Panc1 (cell line): ENCODE results near the gene CAMKMT. TPM values are rescaled to one million over a fixed set of nuclear protein-coding genes. Genes with fewer than 3 reads are reported as not detected.

Experiments
- ATAC-seq: fragments of 200-7000 bp; cut with Tn5 transposase; 2 replicates; pipeline ENCODE4 v1.9.1; 2020; ENCODE audit warnings: mild to moderate bottlenecking, moderate library complexity
- BruUV-seq: library from RNA; stranded (reverse); fragments of 400-500 nt; replicated peaks from 2 replicates; lab custom pipeline; 2021; lab: Mats Ljungman, UMichigan
- CTCF ChIA-PET: fragments of 300-600 bp; sonication (Branson Sonifier 250); formaldehyde crosslinking; loops from one replicate; lab custom pipeline; 2022; ENCODE audit warnings: antibody characterized with exemption; lab: Charles Lee
- POLR2A ChIA-PET: fragments of 300-600 bp; sonication (Branson Sonifier 250); formaldehyde crosslinking; loops from one replicate; lab custom pipeline; 2022; ENCODE audit warnings: antibody characterized with exemption; lab: Charles Lee
- DNase-seq: peaks from one replicate; pipeline ENCODE4 v3.0.0-alpha.2; 2010; ENCODE audit warnings: low read depth, low spot score
- H3K27ac ChIP-seq: 2 replicates; pipeline ENCODE4 v1.5.1; 2011; ENCODE audit warnings: mild to moderate bottlenecking, low read length, inconsistent platforms
- H3K27me3 ChIP-seq: fragments of 200-500 bp; sonication (Bioruptor generic); 2 replicates; pipeline ENCODE4 v1.6.0; 2014; ENCODE audit warnings: low read length, inconsistent platforms; ENCODE audit not compliant: control insufficient read depth, insufficient read depth
- H3K36me3 ChIP-seq: fragments of 200-500 bp; sonication (Bioruptor generic); 2 replicates; pipeline ENCODE4 v1.5.1; 2014; ENCODE audit warnings: inconsistent platforms, mild to moderate bottlenecking, low read length, moderate library complexity; ENCODE audit not compliant: control insufficient read depth, insufficient read depth
- H3K4me1 ChIP-seq: 2 replicates; pipeline ENCODE4 v1.5.1; 2011; ENCODE audit warnings: inconsistent platforms, mild to moderate bottlenecking, low read length, moderate library complexity; ENCODE audit not compliant: control insufficient read depth, insufficient read depth
- H3K4me3 ChIP-seq, 2 experiments: 2 replicates each; pipeline ENCODE4 v1.5.1; 2011 to 2012; ENCODE audit warnings: low read depth in 2 of 2, low read length in 2 of 2, mild to moderate bottlenecking in 2 of 2, inconsistent platforms in 1 of 2, moderate library complexity in 1 of 2
- H3K9me3 ChIP-seq: fragments of 200-500 bp; sonication (Bioruptor generic); 2 replicates; pipeline ENCODE4 v1.5.1; 2014; ENCODE audit warnings: low read depth, mild to moderate bottlenecking, inconsistent platforms, low read length, moderate library complexity; ENCODE audit not compliant: control insufficient read depth, insufficient read depth
- POLR2AphosphoS5 ChIP-seq: IDR thresholded peaks from 2 replicates; pipeline ENCODE4 v1.6.1; 2012; ENCODE audit warnings: mild to moderate bottlenecking, low read depth, low read length, moderate library complexity
- SIN3A ChIP-seq: IDR thresholded peaks from 2 replicates; pipeline ENCODE4 v1.6.1; 2012; ENCODE audit warnings: low read depth, mild to moderate bottlenecking, low read length, moderate library complexity, borderline replicate concordance; ENCODE audit not compliant: insufficient read depth
- TCF7L2 ChIP-seq: IDR thresholded peaks from 2 replicates; pipeline ENCODE4 v1.6.1; 2011; ENCODE audit warnings: mild to moderate bottlenecking, low read depth, low read length, inconsistent platforms
- in situ Hi-C: cut with HindIII; loops from 2 replicates; pipeline ENCODE4 v1.10.0; 2016; ENCODE audit warnings: low sequenced_read_pairs, low pct_unique_long_range_greater_than_20kb
- intact Hi-C: fragments of 100-400 bp; cut with micrococcal nuclease; formaldehyde crosslinking; loops from one replicate; pipeline ENCODE4 v1.10.0; 2022; ENCODE audit not compliant: unreplicated experiment
- total RNA-seq: library from RNA; stranded (reverse); gene quantifications from one replicate; pipeline ENCODE4 v1.2.1, GENCODE V29; 2021; ENCODE audit not compliant: unreplicated experiment
- TF ChIP-seq, protein P1 (sequence below): fragments of 450-650 bp; IDR thresholded peaks from 2 replicates; pipeline ENCODE4 v1.5.1; 2017; ENCODE audit warnings: mild to moderate bottlenecking
- TF ChIP-seq, protein P2 (sequence below), 2 experiments: IDR thresholded peaks; 2 replicates each; pipeline ENCODE4 v1.6.1; 2011 to 2012; ENCODE audit warnings: low read depth in 2 of 2, control low read depth in 1 of 2, low read length in 1 of 2, mild to moderate bottlenecking in 1 of 2, moderate library complexity in 1 of 2; ENCODE audit not compliant: insufficient read depth in 1 of 2

The CAMKMT gene
- total RNA-seq, 1 experiment from 2014 or later, result 12.6 TPM

DNA sequence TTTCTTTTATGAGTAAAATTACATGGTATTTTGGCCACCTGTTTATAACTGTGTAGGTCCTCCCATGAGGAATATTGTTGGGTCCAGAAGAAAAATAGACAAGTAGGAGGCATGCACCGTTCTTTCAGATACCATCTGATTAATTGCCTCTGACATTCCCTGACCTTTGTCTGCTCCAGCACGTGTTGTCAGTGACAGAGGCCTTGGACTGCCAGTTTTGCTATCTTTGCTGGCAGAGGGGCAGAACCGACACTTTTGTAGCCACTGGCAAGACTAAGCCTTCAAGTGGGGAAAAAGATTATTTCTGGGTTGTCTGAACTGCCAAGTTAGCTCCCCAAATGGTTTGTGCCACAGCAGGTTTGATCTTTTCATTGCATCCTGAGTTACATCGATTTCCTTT is 276.9 kb downstream of the CAMKMT start:
- intact Hi-C loops (no loop called here), in situ Hi-C loops (no loop called here)
- BruUV-seq, result no TSS peak
- CTCF ChIA-PET, result no interaction called here
- no peaks in the 10 kb centered on the region for H3K27me3 ChIP-seq
- ATAC-seq (no peak), DNase-seq (no peak)
- H3K4me1 ChIP-seq, result no peaks in the 10 kb centered on the region
- POLR2A ChIA-PET, result interaction anchor here (0.6 kb wide), 1 partner anchor 781 kb away, joined by 4 read pairs; no protein-coding TSS in a partner anchor
- no peak overlapping the region for H3K27ac ChIP-seq
- H3K9me3 ChIP-seq, result 0 out of 2 replicates have a peak, but pooled peaks cover 2% of the 10 kb centered on the region
- no peaks in the 10 kb centered on the region for H3K36me3 ChIP-seq
- TF ChIP-seq, protein P1, sequence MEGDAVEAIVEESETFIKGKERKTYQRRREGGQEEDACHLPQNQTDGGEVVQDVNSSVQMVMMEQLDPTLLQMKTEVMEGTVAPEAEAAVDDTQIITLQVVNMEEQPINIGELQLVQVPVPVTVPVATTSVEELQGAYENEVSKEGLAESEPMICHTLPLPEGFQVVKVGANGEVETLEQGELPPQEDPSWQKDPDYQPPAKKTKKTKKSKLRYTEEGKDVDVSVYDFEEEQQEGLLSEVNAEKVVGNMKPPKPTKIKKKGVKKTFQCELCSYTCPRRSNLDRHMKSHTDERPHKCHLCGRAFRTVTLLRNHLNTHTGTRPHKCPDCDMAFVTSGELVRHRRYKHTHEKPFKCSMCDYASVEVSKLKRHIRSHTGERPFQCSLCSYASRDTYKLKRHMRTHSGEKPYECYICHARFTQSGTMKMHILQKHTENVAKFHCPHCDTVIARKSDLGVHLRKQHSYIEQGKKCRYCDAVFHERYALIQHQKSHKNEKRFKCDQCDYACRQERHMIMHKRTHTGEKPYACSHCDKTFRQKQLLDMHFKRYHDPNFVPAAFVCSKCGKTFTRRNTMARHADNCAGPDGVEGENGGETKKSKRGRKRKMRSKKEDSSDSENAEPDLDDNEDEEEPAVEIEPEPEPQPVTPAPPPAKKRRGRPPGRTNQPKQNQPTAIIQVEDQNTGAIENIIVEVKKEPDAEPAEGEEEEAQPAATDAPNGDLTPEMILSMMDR, result no peak
- TF ChIP-seq, protein P2, sequence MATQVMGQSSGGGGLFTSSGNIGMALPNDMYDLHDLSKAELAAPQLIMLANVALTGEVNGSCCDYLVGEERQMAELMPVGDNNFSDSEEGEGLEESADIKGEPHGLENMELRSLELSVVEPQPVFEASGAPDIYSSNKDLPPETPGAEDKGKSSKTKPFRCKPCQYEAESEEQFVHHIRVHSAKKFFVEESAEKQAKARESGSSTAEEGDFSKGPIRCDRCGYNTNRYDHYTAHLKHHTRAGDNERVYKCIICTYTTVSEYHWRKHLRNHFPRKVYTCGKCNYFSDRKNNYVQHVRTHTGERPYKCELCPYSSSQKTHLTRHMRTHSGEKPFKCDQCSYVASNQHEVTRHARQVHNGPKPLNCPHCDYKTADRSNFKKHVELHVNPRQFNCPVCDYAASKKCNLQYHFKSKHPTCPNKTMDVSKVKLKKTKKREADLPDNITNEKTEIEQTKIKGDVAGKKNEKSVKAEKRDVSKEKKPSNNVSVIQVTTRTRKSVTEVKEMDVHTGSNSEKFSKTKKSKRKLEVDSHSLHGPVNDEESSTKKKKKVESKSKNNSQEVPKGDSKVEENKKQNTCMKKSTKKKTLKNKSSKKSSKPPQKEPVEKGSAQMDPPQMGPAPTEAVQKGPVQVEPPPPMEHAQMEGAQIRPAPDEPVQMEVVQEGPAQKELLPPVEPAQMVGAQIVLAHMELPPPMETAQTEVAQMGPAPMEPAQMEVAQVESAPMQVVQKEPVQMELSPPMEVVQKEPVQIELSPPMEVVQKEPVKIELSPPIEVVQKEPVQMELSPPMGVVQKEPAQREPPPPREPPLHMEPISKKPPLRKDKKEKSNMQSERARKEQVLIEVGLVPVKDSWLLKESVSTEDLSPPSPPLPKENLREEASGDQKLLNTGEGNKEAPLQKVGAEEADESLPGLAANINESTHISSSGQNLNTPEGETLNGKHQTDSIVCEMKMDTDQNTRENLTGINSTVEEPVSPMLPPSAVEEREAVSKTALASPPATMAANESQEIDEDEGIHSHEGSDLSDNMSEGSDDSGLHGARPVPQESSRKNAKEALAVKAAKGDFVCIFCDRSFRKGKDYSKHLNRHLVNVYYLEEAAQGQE (IDR thresholded peaks at IDR 0.05; ENCODE audit: insufficient read depth in 1 of 2, low read depth in 2 of 2, low read length in 1 of 2), result no peak
- TF ChIP-seq SIN3A, result no peak
- TF ChIP-seq POLR2AphosphoS5, result no peak
- no peak for TF ChIP-seq TCF7L2
- no peak overlapping the region for H3K4me3 ChIP-seq

DNA sequence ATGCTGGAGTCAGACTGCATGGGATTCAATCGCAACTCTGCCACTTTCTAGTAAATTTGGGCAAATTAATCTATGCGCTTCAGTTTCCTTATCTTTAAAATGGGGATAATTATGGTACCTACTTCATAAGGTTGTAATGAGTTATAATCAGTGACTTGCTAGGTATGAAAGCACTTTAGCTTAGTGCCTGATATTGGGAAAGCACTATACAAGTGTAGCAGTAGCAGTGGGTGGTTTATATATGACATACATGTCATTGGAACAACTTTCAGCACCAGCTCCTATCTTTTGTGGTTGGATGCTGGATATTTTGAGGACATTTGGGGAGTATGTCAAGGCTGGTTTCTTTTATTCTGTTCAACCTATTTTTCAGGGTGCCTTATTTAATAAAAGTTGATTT is 277.7 kb downstream of the CAMKMT start:
- in situ Hi-C loops, result no loop called here
- ATAC-seq, result no peak
- BruUV-seq, result no TSS peak

More for the DNA sequence above, 277.7 kb downstream of the CAMKMT start:
- no peak overlapping the region for H3K27ac ChIP-seq
- DNase-seq, result no peak
- no peak overlapping the region for H3K4me3 ChIP-seq
- no peaks in the 10 kb centered on the region for H3K9me3 ChIP-seq
- POLR2A ChIA-PET, result no interaction called here
- H3K27me3 ChIP-seq, result no peaks in the 10 kb centered on the region
- TF ChIP-seq SIN3A (no peak), POLR2AphosphoS5 (no peak), TCF7L2 (no peak)
- TF ChIP-seq, protein P1, result no peak
- TF ChIP-seq, protein P2 (IDR thresholded peaks at IDR 0.05; ENCODE audit: insufficient read depth in 1 of 2, low read depth in 2 of 2, low read length in 1 of 2), result no peak
- H3K36me3 ChIP-seq, result no peaks in the 10 kb centered on the region
- intact Hi-C loops, result no loop called here
- no peaks in the 10 kb centered on the region for H3K4me1 ChIP-seq
- CTCF ChIA-PET, result no interaction called here
